HL-60 (cell line): Measurements from ENCODE around the gene PROZ.

Experiments used
- DNase-seq, 2 experiments: peaks; one replicate each; pipeline ENCODE4 v3.0.0-alpha.2; 2010 to 2020; ENCODE audit warnings: low read depth in 1 of 2, low spot score in 1 of 2
- H3K27ac ChIP-seq: fragments of 250-450 bp; sonication (Bioruptor Pico); replicated peaks from 2 replicates; pipeline ENCODE4 v1.5.1; 2020; ENCODE audit warnings: mild to moderate bottlenecking, moderate library complexity
- H3K27me3 ChIP-seq: fragments of 250-450 bp; sonication (Bioruptor Pico); 2 replicates; pipeline ENCODE4 v1.5.1; 2021; ENCODE audit warnings: mild to moderate bottlenecking, moderate library complexity; ENCODE audit not compliant: insufficient read depth, poor library complexity, severe bottlenecking
- H3K4me3 ChIP-seq: replicated peaks from 2 replicates; pipeline ENCODE4 v1.5.1; 2011; ENCODE audit warnings: mild to moderate bottlenecking, control low read depth, low read length; ENCODE audit not compliant: insufficient read depth
- CTCF ChIP-seq: IDR thresholded peaks from one replicate; pipeline ENCODE4 v1.5.1; 2011; ENCODE audit warnings: low read length, control low read depth, inconsistent platforms; ENCODE audit not compliant: insufficient read depth
- GABPA ChIP-seq: IDR thresholded peaks from 2 replicates; pipeline ENCODE4 v1.6.1; 2012; ENCODE audit warnings: low read depth
- POLR2AphosphoS5 ChIP-seq: IDR thresholded peaks from 2 replicates; pipeline ENCODE4 v1.6.1; 2012; ENCODE audit warnings: low read depth
- REST ChIP-seq: IDR thresholded peaks from 2 replicates; pipeline ENCODE4 v1.6.1; 2012; ENCODE audit warnings: low read depth; ENCODE audit not compliant: insufficient replicate concordance
- SPI1 ChIP-seq: IDR thresholded peaks from 2 replicates; pipeline ENCODE4 v1.6.1; 2012; ENCODE audit warnings: low read depth, mild to moderate bottlenecking, borderline replicate concordance

PROZ gene

GRCh38 chr13:113122550-113123225 is 35.8 kb upstream of the PROZ start, which contains the start of gene F10:
Gene F10, plus strand, starts transcription at chr13:113122799. Its CDS starts 57 bp downstream, at chr13:113122856.
- TF ChIP-seq POLR2AphosphoS5 (no peak), CTCF (no peak), REST (no peak), GABPA (no peak), SPI1 (no peak)

GRCh38 chr13:113123226-113124201 is 34.9 kb upstream of the PROZ start:
- TF ChIP-seq CTCF (no peak), REST (no peak), GABPA (no peak)
- DNase-seq: no peak
- H3K27ac ChIP-seq: no peak overlapping the region
- peaks cover 6% of the 10 kb centered on the region for H3K27me3 ChIP-seq
- H3K4me3 ChIP-seq: no peak overlapping the region

More at GRCh38 chr13:113122550-113123225, 35.8 kb upstream of the PROZ start, which contains the start of gene F10:
- no peak for DNase-seq
- Histone ChIP-seq H3K27ac (no peak within 1 kb of the TSS), H3K27me3 (peaks cover 6% of the 10 kb centered on the region), H3K4me3 (no peak within 1 kb of the TSS)

- no peak for DNase-seq
- TF ChIP-seq SPI1: no peak
- no peak for TF ChIP-seq POLR2AphosphoS5
- TF ChIP-seq CTCF: no peak
- no peak for TF ChIP-seq GABPA
- no peak for TF ChIP-seq REST
- Histone ChIP-seq H3K4me3 (no peak overlapping the region), H3K27ac (no peak overlapping the region), H3K27me3 (peaks cover 6% of the 10 kb centered on the region)
Observed at GRCh38 chr13:113124211-113124970, 34.1 kb upstream of the PROZ start.
